Measurements from ENCODE around the gene MYOG.

GRCh38 chr1:203116091-203116820 lies 30.4 kb upstream of the MYOG start:
- no peak for TF ChIP-seq POLR2A (IDR thresholded peaks at IDR 0.05)
- no peak for TF ChIP-seq CTCF (IDR thresholded peaks at IDR 0.05)

Measured in heart left ventricle (tissue), 13 donors.